DMS 273 (cell line): ENCODE data around the gene KLHL9.

Experiments used
- DNase-seq: peaks from one replicate; lab custom pipeline; 2025; ENCODE audit not compliant: unreplicated experiment; lab: John Stamatoyannopoulos, UW

The KLHL9 gene

DNA sequence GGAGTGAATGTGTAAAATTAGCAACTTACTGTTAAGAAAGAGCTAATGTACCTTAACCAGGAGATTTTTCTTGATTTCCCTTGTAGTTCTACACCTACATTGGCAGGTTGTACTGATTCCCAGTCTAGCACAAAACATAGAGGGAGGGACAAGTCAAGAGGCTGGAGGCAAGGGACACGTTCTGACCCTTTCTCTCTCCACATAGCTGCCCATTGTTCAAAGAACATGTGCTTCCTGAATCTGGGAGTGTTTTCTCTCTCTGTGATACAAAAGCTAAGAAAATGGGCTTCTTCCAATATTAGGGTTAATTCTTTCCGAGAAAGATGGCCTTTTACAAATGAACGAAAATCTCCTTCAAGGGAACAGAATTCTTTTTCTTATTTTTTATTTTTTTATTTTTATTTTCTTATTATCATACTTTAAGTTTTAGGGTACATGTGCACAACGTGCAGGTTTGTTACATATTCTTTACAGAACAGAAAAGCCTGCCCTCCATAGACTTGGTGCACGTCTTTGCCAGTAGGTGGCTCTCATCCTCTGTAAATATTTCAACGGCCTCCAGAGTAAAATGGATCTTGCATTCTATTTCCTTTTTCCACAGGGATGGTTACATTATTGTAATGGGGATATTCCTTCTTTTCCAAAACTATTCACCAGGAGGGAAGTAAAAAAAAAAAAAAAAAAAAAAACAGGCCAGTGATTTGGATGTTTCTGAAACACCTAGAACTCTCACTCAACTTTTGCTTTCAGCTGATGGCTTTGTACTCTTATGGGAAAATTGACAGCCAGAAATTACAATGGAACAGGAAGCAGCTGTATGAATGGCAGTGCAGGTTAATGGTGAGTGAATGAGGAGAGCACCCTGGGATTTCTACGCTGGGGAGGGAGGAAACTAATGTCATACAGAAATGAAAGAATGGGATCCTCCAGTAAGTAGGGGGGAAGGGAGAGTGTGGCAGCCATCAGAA lies 17.0 kb downstream of the KLHL9 start:
- peak; percentile 67 for DNase-seq

GRCh38 chr9:21316860-21317259 lies 18.3 kb downstream of the KLHL9 start:
- DNase-seq, result peak; percentile 10

DNA sequence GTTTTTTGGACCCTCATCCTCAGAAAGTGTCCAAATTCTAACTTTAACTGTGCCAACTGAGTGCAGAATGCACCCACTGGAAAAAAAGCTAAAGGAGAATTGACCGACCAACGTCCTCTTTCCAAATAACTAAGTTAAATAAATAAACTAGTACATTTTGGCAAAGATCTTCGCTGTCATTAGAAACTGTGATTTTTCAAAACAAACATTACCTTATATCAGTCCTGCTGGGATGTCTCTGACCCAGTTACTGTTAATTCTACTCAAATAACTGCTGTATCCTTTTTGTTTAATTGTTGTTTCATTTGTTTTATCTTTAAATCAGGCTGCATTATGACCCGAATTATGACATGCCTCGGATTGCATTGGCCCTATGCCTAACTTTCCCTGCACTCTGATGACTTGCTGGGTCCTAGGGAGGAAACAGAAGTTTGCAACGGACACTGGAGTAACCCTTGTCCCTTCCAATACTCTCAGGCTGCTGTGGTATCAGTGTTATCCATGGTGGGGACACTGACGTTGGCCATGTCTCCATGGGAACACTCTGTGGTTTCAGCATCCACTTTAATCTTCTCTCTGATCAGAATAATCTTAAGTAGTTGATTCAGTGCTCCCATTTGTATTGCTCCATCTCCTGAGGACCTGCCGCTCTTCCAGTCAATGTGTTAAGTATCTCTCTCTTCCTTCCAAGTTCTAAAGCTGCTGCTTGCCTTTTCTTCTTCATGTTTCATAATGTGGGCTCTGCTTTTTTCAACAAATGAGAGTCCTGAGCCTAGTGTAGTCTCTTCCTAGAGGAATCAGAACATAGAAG lies 19.0 kb downstream of the KLHL9 start:
- DNase-seq, result no peak

DNA sequence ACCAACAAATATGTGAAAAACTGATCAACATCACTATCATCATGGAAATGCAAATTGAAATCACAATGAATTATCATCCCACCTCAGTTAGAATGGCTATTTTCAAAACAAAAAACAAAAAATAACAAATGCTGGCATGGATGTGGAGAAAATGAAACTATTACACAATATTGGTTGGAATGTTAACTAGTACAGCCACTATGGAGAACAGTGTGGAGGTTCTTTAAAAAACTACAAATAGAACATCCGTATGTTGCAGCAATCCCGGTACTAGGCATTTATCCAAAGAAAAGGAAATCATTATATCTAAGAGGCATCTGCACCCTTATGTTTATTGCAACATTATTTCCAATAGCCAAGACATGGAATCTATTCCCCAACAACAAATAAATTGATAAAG lies 21.1 kb downstream of the KLHL9 start:
- DNase-seq, result no peak

DNA sequence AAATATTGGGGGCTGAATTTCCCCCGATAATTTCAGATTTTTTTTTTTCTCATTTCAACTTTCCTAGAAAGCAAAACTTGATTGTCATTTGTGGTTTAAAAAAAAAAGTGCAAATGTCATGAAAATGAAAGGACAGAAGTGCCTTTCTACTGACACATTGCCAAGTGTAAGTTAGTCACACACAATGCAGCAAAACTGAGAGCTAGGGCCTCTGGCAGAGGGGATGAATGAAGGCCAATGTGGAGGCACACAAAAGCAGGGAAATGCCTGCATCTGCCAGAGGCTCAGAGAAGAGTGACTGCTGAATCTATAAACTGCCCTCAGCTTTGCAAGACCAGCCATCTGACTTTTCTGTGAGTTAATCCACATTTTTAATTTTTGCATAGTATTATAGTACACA lies 23.3 kb downstream of the KLHL9 start:
- no peak for DNase-seq

DNA sequence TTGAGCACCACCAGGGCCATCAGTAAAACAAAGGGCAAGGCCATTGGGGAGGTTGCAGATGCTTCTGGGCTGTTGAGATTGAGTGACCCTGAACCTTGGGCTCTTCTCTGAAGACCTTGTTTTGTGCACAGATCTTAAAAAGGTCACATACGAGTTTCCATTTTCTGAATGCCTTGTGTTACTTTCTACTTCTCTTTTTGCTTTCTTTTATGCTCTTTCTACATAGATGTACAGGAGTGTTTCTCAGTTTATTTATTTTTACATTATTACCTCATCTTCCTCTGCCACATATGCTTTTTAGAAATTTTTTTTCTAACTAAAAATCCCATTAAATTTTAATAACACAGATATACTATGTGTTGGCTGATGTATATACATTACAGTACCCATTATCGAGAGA lies 30.0 kb downstream of the KLHL9 start, which contains the start of gene IFNA5:
IFNA5 (minus strand) TSS at position 101 of the 400 bp plus-strand sequence; CDS start at position 44, 57 bp downstream.
- DNase-seq, result no peak

DNA sequence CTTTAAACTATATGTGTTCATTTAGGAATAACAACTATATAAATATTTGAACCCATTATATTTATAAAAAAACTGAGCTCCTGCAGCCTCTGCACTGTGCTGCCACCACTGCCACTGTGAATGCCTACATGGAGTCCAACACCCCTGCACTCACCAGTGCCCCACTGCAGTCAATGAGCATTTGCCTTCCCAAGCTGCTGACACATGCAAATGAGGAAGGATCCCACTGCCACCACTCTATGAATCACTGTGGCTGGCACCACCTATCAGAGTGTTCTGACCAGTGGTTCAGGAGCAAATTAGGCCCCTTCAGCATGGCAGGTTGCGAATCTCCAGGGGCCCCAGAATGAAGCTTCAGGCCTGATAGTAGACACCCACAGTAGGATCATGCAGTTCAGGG lies 39.2 kb downstream of the KLHL9 start:
- no peak for DNase-seq

DNA sequence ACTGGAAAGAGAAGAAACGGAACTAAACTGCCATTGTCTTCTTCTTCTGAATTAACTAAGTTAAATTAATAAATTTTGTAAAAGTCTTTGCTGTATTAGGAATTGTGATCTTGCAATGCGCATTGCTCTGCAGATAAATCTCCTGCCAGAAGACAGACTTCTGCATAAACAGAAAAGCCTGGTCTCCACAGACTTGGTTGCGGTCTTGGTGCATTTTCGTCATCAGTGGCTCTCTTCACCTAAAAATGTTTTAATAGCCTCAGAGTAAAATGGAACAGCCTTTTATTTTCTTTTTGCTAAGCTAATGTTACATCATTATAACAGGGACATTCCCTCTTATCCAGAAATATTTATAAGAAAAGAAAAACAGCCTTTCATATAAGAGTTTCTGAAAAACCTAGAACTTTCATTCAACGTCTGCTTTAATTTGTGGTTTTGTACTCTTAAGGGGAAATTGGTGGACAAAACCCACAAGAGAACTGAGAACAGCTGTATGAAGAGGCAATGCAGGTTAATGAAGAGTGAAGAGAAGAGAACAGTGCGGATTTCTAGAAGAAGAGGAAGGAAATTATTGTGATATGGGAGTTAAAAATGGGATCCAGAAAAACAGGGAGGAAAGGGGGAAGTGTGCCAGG lies 40.2 kb downstream of the KLHL9 start:
- no peak for DNase-seq

GRCh38 chr9:21294364-21294774 lies 40.8 kb downstream of the KLHL9 start:
- no peak for DNase-seq

DNA sequence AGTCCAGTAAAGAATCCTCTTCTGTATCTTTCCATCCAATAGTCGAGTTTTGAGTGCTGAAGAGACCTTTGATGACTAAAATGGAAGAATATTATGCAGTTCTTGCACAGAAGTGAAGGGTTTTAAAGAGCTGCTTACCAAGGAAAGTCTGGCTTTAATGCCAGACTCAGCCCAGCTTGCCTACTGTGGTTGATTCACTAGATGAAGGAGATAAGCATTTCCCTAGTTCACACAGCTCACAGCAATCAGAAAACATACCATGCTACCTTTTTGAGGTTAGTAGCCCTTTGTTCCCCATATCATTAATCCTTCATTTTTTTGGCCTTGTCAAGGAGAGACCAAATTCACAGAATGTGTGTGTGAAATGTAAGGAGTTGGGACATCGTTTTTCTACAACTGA lies 45.4 kb downstream of the KLHL9 start:
- no peak for DNase-seq

- no peak for DNase-seq
These were observed 47.9 kb downstream of the KLHL9 start for GRCh38 chr9:21287280-21287679.

DNA sequence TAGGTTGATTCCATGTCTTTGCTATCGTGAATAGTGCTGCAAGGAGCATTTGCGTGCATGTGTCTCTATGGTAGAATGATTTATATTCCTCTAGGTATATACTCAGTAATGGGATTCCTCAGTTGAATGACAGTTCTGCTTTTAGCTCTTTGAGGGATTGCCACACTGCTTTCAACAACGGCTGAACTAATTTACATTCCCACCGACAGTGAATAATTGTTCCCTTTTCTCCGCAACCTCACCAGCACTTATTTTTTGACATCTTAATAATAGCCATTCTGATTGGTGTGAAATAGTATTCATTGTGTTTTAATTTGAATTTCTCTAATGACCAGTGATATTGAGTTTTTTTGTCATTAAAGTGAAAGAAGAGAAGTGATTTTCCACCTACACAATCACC lies 48.5 kb downstream of the KLHL9 start:
- no peak for DNase-seq

GRCh38 chr9:21286099-21286498 lies 49.1 kb downstream of the KLHL9 start:
- no peak for DNase-seq

DNA sequence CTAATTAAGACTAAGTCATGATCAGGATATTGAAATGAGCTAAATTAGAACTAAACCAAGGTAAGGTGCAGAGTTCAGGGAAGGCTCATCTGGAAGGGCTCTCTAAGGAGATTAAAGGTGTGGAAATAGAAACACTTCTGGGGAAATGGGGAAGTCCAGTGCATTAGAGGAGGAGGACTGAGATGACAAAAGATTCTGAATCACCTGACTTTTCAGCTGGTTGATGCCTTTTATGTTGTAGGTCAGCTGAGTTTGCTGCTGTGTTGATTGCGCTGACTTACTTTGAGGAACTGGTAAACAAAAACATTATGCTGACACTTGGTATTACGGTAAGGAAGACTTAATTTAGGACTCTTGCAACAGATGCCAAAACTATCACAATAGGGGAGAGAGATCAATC lies 53.9 kb downstream of the KLHL9 start:
- no peak for DNase-seq
